KMS-11 (cell line): ENCODE data around the gene GABRA6.

Experiments used
- H2AFZ ChIP-seq: fragments of 200-600 bp; sonication (generic); 2 replicates; pipeline ENCODE4 v1.6.1; 2016; ENCODE audit warnings: antibody characterized with exemption, mixed run types, low read depth
- H3K27ac ChIP-seq: fragments of 200-600 bp; sonication (generic); 2 replicates; pipeline ENCODE4 v1.6.1; 2016; ENCODE audit warnings: mild to moderate bottlenecking, mixed run types
- H3K27me3 ChIP-seq: fragments of 200-600 bp; sonication (generic); 2 replicates; pipeline ENCODE4 v1.6.1; 2017; ENCODE audit warnings: mild to moderate bottlenecking, low read depth, mixed run types, moderate library complexity; ENCODE audit not compliant: insufficient read depth
- H3K36me3 ChIP-seq: fragments of 200-600 bp; sonication (generic); 2 replicates; pipeline ENCODE4 v1.6.1; 2017; ENCODE audit warnings: mild to moderate bottlenecking, mixed run types; ENCODE audit not compliant: insufficient read depth
- H3K4me1 ChIP-seq: fragments of 200-600 bp; sonication (generic); 2 replicates; pipeline ENCODE4 v1.6.1; 2016; ENCODE audit warnings: mild to moderate bottlenecking, low read depth, mixed run types; ENCODE audit not compliant: poor library complexity, severe bottlenecking
- H3K4me2 ChIP-seq: fragments of 200-600 bp; sonication (generic); 2 replicates; pipeline ENCODE4 v1.7.0; 2016; ENCODE audit warnings: mild to moderate bottlenecking, mixed run types
- H3K4me3 ChIP-seq: fragments of 200-600 bp; sonication (generic); IDR thresholded peaks from 2 replicates; pipeline ENCODE4 v1.6.1; 2017; ENCODE audit warnings: low read depth, low read length, mixed read lengths; ENCODE audit not compliant: insufficient read depth
- H3K79me2 ChIP-seq: fragments of 200-600 bp; sonication (generic); 2 replicates; pipeline ENCODE4 v1.6.1; 2016; ENCODE audit warnings: low read depth, mixed run types; ENCODE audit not compliant: insufficient read depth
- H3K9ac ChIP-seq: fragments of 200-600 bp; sonication (generic); 2 replicates; pipeline ENCODE4 v1.6.1; 2016; ENCODE audit warnings: mild to moderate bottlenecking, mixed run types
- H4K20me1 ChIP-seq: fragments of 200-600 bp; sonication (generic); 2 replicates; pipeline ENCODE4 v1.6.1; 2016; ENCODE audit warnings: mild to moderate bottlenecking, mixed run types; ENCODE audit not compliant: insufficient read depth
- CTCF ChIP-seq: fragments of 200-600 bp; sonication (generic); conservative IDR thresholded peaks from 2 replicates; pipeline ENCODE4 v1.6.1; 2017; ENCODE audit warnings: low read depth, mild to moderate bottlenecking, antibody characterized with exemption, low read length, moderate library complexity, mixed read lengths

The GABRA6 gene

GRCh38 chr5:161660806-161661205 lies 24.7 kb upstream of the GABRA6 start:
- Histone ChIP-seq H3K27me3 (no peaks in the 10 kb centered on the region), H3K4me2 (no peak overlapping the region), H4K20me1 (no peaks in the 10 kb centered on the region), H3K9ac (no peak overlapping the region), H3K4me1 (no peaks in the 10 kb centered on the region), H3K79me2 (no peaks in the 10 kb centered on the region), H3K4me3 (no peak overlapping the region), H2AFZ (no peak overlapping the region), H3K36me3 (no peaks in the 10 kb centered on the region), H3K27ac (no peak overlapping the region)
- no peak for TF ChIP-seq CTCF

GRCh38 chr5:161663431-161663830 lies 22.1 kb upstream of the GABRA6 start:
- TF ChIP-seq CTCF: no peak
- no peak overlapping the region for H3K27ac ChIP-seq
- no peaks in the 10 kb centered on the region for H3K4me1 ChIP-seq
- H3K27me3 ChIP-seq: no peaks in the 10 kb centered on the region
- no peaks in the 10 kb centered on the region for H4K20me1 ChIP-seq
- no peak overlapping the region for H2AFZ ChIP-seq
- H3K36me3 ChIP-seq: no peaks in the 10 kb centered on the region
- H3K79me2 ChIP-seq: no peaks in the 10 kb centered on the region
- H3K4me3 ChIP-seq: no peak overlapping the region
- no peak overlapping the region for H3K4me2 ChIP-seq
- no peak overlapping the region for H3K9ac ChIP-seq

GRCh38 chr5:161676103-161676502 lies 9.4 kb upstream of the GABRA6 start:
- H3K4me2 ChIP-seq: no peak overlapping the region
- no peaks in the 10 kb centered on the region for H4K20me1 ChIP-seq
- H2AFZ ChIP-seq: no peak overlapping the region
- H3K27me3 ChIP-seq: no peaks in the 10 kb centered on the region
- H3K36me3 ChIP-seq: no peaks in the 10 kb centered on the region
- H3K4me3 ChIP-seq: no peak overlapping the region
- peak; percentile 40; the same call in 1 of the 2 replicates for TF ChIP-seq CTCF
- H3K27ac ChIP-seq: no peak overlapping the region
- H3K9ac ChIP-seq: no peak overlapping the region
- H3K4me1 ChIP-seq: no peaks in the 10 kb centered on the region
- H3K79me2 ChIP-seq: no peaks in the 10 kb centered on the region

GRCh38 chr5:161686149-161686548 lies 628 bp downstream of the GABRA6 start:
- no peak overlapping the region for H3K4me3 ChIP-seq
- H3K4me1 ChIP-seq: no peaks in the 10 kb centered on the region
- H3K27ac ChIP-seq: no peak overlapping the region
- no peaks in the 10 kb centered on the region for H3K27me3 ChIP-seq
- no peaks in the 10 kb centered on the region for H3K79me2 ChIP-seq
- H3K36me3 ChIP-seq: no peaks in the 10 kb centered on the region
- H3K4me2 ChIP-seq: no peak overlapping the region
- no peak for TF ChIP-seq CTCF
- H3K9ac ChIP-seq: no peak overlapping the region
- no peak overlapping the region for H2AFZ ChIP-seq
- no peaks in the 10 kb centered on the region for H4K20me1 ChIP-seq
